Mammary epithelial cell (primary cell): ENCODE measurements around the gene ZC3H8.

Experiments used
- EZH2 ChIP-seq: IDR thresholded peaks from 2 replicates; pipeline ENCODE4 v1.6.1; 2012; ENCODE audit warnings: low read length, inconsistent platforms, borderline replicate concordance
- TF ChIP-seq, protein P1 (sequence below), 2 donors: IDR thresholded peaks in 1 of 2; conservative IDR thresholded peaks in 1 of 2; 2 replicates each; pipeline ENCODE4 v1.5.1; 2011 to 2012; ENCODE audit warnings: inconsistent platforms in 2 of 2, low read length in 2 of 2, mild to moderate bottlenecking in 2 of 2, control low read depth in 1 of 2, low read depth in 1 of 2; ENCODE audit not compliant: insufficient read depth in 1 of 2; ENCODE audit errors: extremely low read depth in 1 of 2

DNA sequence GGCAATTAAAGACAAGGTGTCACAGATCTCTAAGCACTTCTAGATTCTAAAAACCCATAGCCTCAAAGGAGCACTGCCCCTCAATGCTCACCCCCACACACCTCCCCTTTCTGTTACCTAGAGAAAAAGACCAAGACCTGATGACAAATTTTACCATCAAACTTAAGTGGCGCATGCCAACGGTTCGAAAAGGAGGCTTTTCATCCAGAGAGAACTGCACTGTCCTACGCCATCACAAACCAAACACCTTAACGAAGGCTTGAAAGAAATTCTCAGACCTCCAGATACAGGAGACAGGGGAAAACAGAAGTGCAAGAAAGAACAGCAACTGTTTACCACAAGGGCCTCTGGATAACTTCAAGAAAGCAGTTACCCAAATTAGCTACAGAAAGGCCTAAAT lies 18.5 kb upstream of the ZC3H8 start:
- TF ChIP-seq, protein P1, sequence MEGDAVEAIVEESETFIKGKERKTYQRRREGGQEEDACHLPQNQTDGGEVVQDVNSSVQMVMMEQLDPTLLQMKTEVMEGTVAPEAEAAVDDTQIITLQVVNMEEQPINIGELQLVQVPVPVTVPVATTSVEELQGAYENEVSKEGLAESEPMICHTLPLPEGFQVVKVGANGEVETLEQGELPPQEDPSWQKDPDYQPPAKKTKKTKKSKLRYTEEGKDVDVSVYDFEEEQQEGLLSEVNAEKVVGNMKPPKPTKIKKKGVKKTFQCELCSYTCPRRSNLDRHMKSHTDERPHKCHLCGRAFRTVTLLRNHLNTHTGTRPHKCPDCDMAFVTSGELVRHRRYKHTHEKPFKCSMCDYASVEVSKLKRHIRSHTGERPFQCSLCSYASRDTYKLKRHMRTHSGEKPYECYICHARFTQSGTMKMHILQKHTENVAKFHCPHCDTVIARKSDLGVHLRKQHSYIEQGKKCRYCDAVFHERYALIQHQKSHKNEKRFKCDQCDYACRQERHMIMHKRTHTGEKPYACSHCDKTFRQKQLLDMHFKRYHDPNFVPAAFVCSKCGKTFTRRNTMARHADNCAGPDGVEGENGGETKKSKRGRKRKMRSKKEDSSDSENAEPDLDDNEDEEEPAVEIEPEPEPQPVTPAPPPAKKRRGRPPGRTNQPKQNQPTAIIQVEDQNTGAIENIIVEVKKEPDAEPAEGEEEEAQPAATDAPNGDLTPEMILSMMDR (conservative IDR thresholded peaks at IDR 0.05 in 1 of 2, IDR thresholded peaks at IDR 0.05 in 1 of 2; ENCODE audit: extremely low read depth in 1 of 2, insufficient read depth in 1 of 2, low read depth in 1 of 2, low read length in 2 of 2), result no peak
- no peak for TF ChIP-seq EZH2
